MCF 10A (cell line): Measurements from ENCODE around the gene NPPA. TPM values are rescaled to one million over a fixed set of nuclear protein-coding genes. Genes with fewer than 3 reads are reported as not detected.

Experiments
- BruUV-seq: library from RNA; stranded (reverse); fragments of 400-500 nt; replicated peaks from 2 replicates; lab custom pipeline; 2021; lab: Mats Ljungman, UMichigan
- CTCF ChIA-PET: fragments of 300-600 bp; sonication (Branson Sonifier 250); formaldehyde crosslinking; extraction: SDS; loops from one replicate; lab custom pipeline; 2021; ENCODE audit warnings: antibody characterized with exemption, inconsistent platforms; lab: Yijun Ruan, JAX
- POLR2A ChIA-PET: fragments of 300-600, 350-650 bp; sonication (Branson Sonifier 250); formaldehyde crosslinking; extraction: SDS; loops from one replicate; lab custom pipeline; 2020; ENCODE audit warnings: antibody characterized with exemption, inconsistent platforms; lab: Yijun Ruan, JAX
- DNase-seq: peaks from one replicate; pipeline ENCODE4 v3.0.0-alpha.2; 2018; ENCODE audit not compliant: unreplicated experiment
- H3K27ac Mint-ChIP-seq: one replicate; pipeline ENCODE4 v1.8.0; 2022; ENCODE audit warnings: mild to moderate bottlenecking, low read depth, mixed read lengths; ENCODE audit not compliant: unreplicated experiment
- H3K27me3 Mint-ChIP-seq: one replicate; pipeline ENCODE4 v1.8.0; 2022; ENCODE audit warnings: mixed read lengths; ENCODE audit not compliant: insufficient read depth, unreplicated experiment
- H3K36me3 Mint-ChIP-seq: one replicate; pipeline ENCODE4 v1.8.0; 2022; ENCODE audit warnings: mild to moderate bottlenecking, moderate library complexity, mixed read lengths; ENCODE audit not compliant: insufficient read depth, unreplicated experiment
- H3K4me1 Mint-ChIP-seq: one replicate; pipeline ENCODE4 v1.8.0; 2022; ENCODE audit warnings: mixed read lengths; ENCODE audit not compliant: insufficient read depth, unreplicated experiment
- H3K4me3 Mint-ChIP-seq: one replicate; pipeline ENCODE4 v1.8.0; 2022; ENCODE audit warnings: mild to moderate bottlenecking, moderate library complexity, mixed read lengths; ENCODE audit not compliant: unreplicated experiment
- H3K9me3 Mint-ChIP-seq: one replicate; pipeline ENCODE4 v1.8.0; 2022; ENCODE audit warnings: mixed read lengths; ENCODE audit not compliant: unreplicated experiment
- CTCF ChIP-seq: fragments of 200-600 bp; IDR thresholded peaks from one replicate; pipeline ENCODE4 v1.8.0; 2022; ENCODE audit warnings: antibody characterized with exemption, mild to moderate bottlenecking; ENCODE audit not compliant: unreplicated experiment
- intact Hi-C: fragments of 100-400 bp; cut with micrococcal nuclease; formaldehyde crosslinking; loops from 2 replicates; pipeline ENCODE4 v1.14.1; 2022
- total RNA-seq: library from RNA; stranded (reverse); gene quantifications from 2 replicates; pipeline ENCODE4 v1.2.3, GENCODE V29; 2022

NPPA gene
- total RNA-seq, 1 experiment from 2014 or later, result not detected

- no peak for DNase-seq
- no TSS peak for BruUV-seq
- ChIA-PET POLR2A (interaction anchor here (2.3 kb wide), 1 partner anchor 26 kb away, joined by 5 read pairs; no protein-coding TSS in a partner anchor), CTCF (no interaction called here)
- Mint-ChIP-seq H3K36me3 (no peaks in the 10 kb centered on the region), H3K27me3 (peaks cover 12% of the 10 kb centered on the region), H3K4me1 (no peaks in the 10 kb centered on the region), H3K9me3 (no peaks in the 10 kb centered on the region), H3K4me3 (no peak overlapping the region), H3K27ac (no peak overlapping the region)
- intact Hi-C loops, result no loop called here
- TF ChIP-seq CTCF, result no peak
Observed at GRCh38 chr1:11885916-11886315, 38.3 kb upstream of the NPPA start.

GRCh38 chr1:11882814-11883538, 35.4 kb upstream of the NPPA start:
- TF ChIP-seq CTCF, result no peak
- Mint-ChIP-seq H3K36me3 (no peaks in the 10 kb centered on the region), H3K27ac (no peak overlapping the region), H3K27me3 (peaks cover 23% of the 10 kb centered on the region), H3K9me3 (no peaks in the 10 kb centered on the region), H3K4me1 (no peaks in the 10 kb centered on the region), H3K4me3 (no peak overlapping the region)
- POLR2A ChIA-PET, result interaction anchor here (0.9 to 1.2 kb wide), 2 partner anchors 25 to 27 kb away, joined by 3 to 4 read pairs; no protein-coding TSS in a partner anchor
- DNase-seq, result no peak
- BruUV-seq, result no TSS peak
- CTCF ChIA-PET, result interaction anchor here (0.7 to 1.2 kb wide), 4 partner anchors 10 to 45 kb away, joined by 3 to 4 read pairs (median 3); no protein-coding TSS in a partner anchor
- intact Hi-C loops, result no loop called here

- Mint-ChIP-seq H3K27ac (no peak overlapping the region), H3K27me3 (peaks cover 30% of the 10 kb centered on the region), H3K4me1 (no peaks in the 10 kb centered on the region), H3K4me3 (no peak overlapping the region), H3K9me3 (no peaks in the 10 kb centered on the region), H3K36me3 (no peaks in the 10 kb centered on the region)
- ChIA-PET POLR2A (interaction anchor here (0.9 to 1.2 kb wide), 2 partner anchors 26 to 28 kb away, joined by 3 to 4 read pairs; no protein-coding TSS in a partner anchor), CTCF (interaction anchor here (0.7 to 1.2 kb wide), 4 partner anchors 11 to 44 kb away, joined by 3 to 4 read pairs (median 3); no protein-coding TSS in a partner anchor)
- intact Hi-C loops, result no loop called here
- BruUV-seq, result no TSS peak
- no peak for TF ChIP-seq CTCF
- DNase-seq, result no peak
Observed at GRCh38 chr1:11881749-11882441, 34.3 kb upstream of the NPPA start.
